H1 (cell line): ENCODE results near the gene DBH. TPM values are rescaled to one million over a fixed set of nuclear protein-coding genes. Genes with fewer than 3 reads are reported as not detected.

Experiments used
- CEBPB ChIP-seq: IDR thresholded peaks from 2 replicates; pipeline ENCODE4 v1.6.1; 2012; ENCODE audit warnings: low read depth, low read length
- CHD7 ChIP-seq: fragments of 300-600 bp; sonication (generic); IDR thresholded peaks from 2 replicates; pipeline ENCODE4 v1.7.1; 2012; ENCODE audit warnings: low read length, moderate library complexity, mild to moderate bottlenecking, inconsistent platforms; ENCODE audit not compliant: insufficient replicate concordance
- CTBP2 ChIP-seq: IDR thresholded peaks from 2 replicates; pipeline ENCODE4 v1.7.0; 2011; ENCODE audit warnings: borderline replicate concordance, mild to moderate bottlenecking, moderate library complexity, mixed read lengths, low read length; ENCODE audit not compliant: insufficient read depth, insufficient read length
- EGR1 ChIP-seq: IDR thresholded peaks from 2 replicates; pipeline ENCODE4 v1.6.1; 2011; ENCODE audit warnings: low read depth, low read length, borderline replicate concordance
- FOSL1 ChIP-seq: IDR thresholded peaks from 2 replicates; pipeline ENCODE4 v1.6.1; 2011; ENCODE audit warnings: mild to moderate bottlenecking, low read depth, low read length, moderate library complexity; ENCODE audit not compliant: insufficient read depth
- JUN ChIP-seq: IDR thresholded peaks from 2 replicates; pipeline ENCODE4 v1.6.1; 2011; ENCODE audit warnings: low read depth, mild to moderate bottlenecking, improper control_type of control experiment, low read length
- RNF2 ChIP-seq: fragments of 200-900, 300-1000 bp; sonication (generic); IDR thresholded peaks from 2 replicates; pipeline ENCODE4 v1.7.1; 2016; ENCODE audit warnings: borderline replicate concordance, low read depth, mild to moderate bottlenecking, antibody characterized with exemption, low read length; ENCODE audit not compliant: poor library complexity, severe bottlenecking; ENCODE audit errors: missing control alignments
- TBP ChIP-seq: IDR thresholded peaks from 2 replicates; pipeline ENCODE4 v1.6.1; 2011; ENCODE audit warnings: low read depth, low read length, improper control_type of control experiment
- polyA plus RNA-seq, 7 experiments: library from polyadenylated mRNA; depleted of rRNA in 3 of 7; stranded (reverse) in 5 of 7; unstranded in 2 of 7; fragments of >200 nt in 5 of 7; fragments of 200-250 nt in 2 of 7; gene quantifications; 1 replicate in 5 of 7; 2 replicates in 1 of 7; 4 replicates in 1 of 7; pipeline versions ENCODE4 v1.2.1 to v1.2.3, GENCODE V29; 2011 to 2013; ENCODE audit warnings: missing spikeins in 2 of 7, mixed read lengths in 2 of 7
- total RNA-seq: library from RNA; stranded (reverse); fragmentation: NEBNext Ultra II Directional; extraction: Animal tissue kit (Norgen Biotek cat#: 25700); gene quantifications from 2 replicates; pipeline ENCODE4 v1.2.1, GENCODE V29; 2021
- TF ChIP-seq, protein P1 (sequence below): IDR thresholded peaks from 2 replicates; pipeline ENCODE4 v1.6.1; 2012; ENCODE audit warnings: inconsistent platforms

The DBH gene
- total and polyA plus RNA-seq, 2 of the 8 experiments (the other 6 are each of a cell fraction or from before 2014, with no cell fraction given), result 0.18 TPM; not detected in 1

DNA sequence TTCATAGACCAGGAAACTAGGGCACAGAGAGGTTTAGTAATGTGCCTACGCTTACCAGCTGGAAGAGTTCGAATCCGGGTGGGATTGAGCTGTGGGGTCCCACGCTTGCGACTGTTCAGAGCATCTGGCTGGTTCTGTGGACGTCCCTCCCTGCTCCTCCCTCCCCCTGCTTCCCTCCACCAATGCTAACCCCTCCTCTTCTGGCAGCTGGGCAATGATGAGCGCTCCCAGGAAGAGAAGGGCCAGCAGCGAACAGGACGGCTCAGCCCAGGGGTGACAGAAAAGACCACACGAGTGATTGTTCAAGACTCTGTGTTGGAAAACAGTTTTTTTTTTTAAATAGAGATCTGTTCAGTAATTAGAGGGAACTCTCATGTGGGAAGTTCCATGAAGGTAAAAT lies 33.9 kb upstream of the DBH start (continued):
- no peak for TF ChIP-seq CHD7
- TF ChIP-seq JUN, result no peak
- TF ChIP-seq, protein P1, sequence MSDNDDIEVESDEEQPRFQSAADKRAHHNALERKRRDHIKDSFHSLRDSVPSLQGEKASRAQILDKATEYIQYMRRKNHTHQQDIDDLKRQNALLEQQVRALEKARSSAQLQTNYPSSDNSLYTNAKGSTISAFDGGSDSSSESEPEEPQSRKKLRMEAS, result no peak
- TF ChIP-seq CEBPB, result no peak
- no peak for TF ChIP-seq FOSL1
- TF ChIP-seq RNF2, result no peak
- TF ChIP-seq CTBP2, result no peak
- TF ChIP-seq EGR1, result no peak
- no peak for TF ChIP-seq TBP
- TF ChIP-seq, all 59 proteins: peak for 0
